Measurements from ENCODE around the gene MYF6.

DNA sequence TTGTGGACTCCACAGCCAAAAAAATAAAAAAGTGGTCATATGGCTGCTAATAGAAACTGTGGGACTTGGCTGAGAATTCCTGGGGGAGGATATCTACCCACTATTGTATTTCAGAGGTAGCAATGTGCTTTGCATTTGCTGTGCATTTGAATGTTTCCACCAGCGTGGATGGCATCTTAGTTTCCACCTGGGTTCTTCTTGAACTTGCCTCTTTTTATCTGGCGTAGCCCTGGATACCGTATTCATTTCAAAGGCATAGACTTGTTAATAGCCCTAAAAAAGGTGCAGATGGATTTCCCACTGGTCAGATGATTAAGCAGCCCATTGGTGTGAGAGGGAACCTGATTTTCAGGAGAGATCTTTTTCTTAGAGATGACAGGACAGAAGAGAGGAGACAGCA is 7.4 kb downstream of the MYF6 start:
- TF ChIP-seq, protein P1, sequence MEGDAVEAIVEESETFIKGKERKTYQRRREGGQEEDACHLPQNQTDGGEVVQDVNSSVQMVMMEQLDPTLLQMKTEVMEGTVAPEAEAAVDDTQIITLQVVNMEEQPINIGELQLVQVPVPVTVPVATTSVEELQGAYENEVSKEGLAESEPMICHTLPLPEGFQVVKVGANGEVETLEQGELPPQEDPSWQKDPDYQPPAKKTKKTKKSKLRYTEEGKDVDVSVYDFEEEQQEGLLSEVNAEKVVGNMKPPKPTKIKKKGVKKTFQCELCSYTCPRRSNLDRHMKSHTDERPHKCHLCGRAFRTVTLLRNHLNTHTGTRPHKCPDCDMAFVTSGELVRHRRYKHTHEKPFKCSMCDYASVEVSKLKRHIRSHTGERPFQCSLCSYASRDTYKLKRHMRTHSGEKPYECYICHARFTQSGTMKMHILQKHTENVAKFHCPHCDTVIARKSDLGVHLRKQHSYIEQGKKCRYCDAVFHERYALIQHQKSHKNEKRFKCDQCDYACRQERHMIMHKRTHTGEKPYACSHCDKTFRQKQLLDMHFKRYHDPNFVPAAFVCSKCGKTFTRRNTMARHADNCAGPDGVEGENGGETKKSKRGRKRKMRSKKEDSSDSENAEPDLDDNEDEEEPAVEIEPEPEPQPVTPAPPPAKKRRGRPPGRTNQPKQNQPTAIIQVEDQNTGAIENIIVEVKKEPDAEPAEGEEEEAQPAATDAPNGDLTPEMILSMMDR (IDR thresholded peaks at IDR 0.05; ENCODE audit: insufficient read depth, low read depth, low read length): no peak
- TF ChIP-seq EZH2 (IDR thresholded peaks at IDR 0.05; ENCODE audit: insufficient read depth, low read length): no peak

All from astrocyte (in vitro differentiated cells and primary cell).